ENCODE data around the gene OR1L8. TPM values are rescaled to one million over a fixed set of nuclear protein-coding genes. Genes with fewer than 3 reads are reported as not detected.
"Not testable (repeated sequence)": the region's sequence is repeated elsewhere in the genome, so short reads cannot be mapped to it uniquely, and the experiment has no call there.

OR1L8 gene
- total RNA-seq, 2 experiments from 2014 or later = not detected

- H3K4me1 Mint-ChIP-seq (ENCODE audit: low read depth) = no peaks in the 10 kb centered on the region
- H3K27me3 Mint-ChIP-seq (ENCODE audit: low read depth) = peaks cover 13% of the 10 kb centered on the region
- H3K27ac Mint-ChIP-seq = no peak overlapping the region
- H3K9me3 Mint-ChIP-seq = peaks cover 5% of the 10 kb centered on the region
- CTCF ChIA-PET = interaction anchor here (0.6 kb wide), 1 partner anchor 262 kb away, joined by 5 read pairs; no protein-coding TSS in a partner anchor
- H3K36me3 Mint-ChIP-seq (ENCODE audit: low read depth) = no peaks in the 10 kb centered on the region
- no peak for DNase-seq
- intact Hi-C loops (cut with micrococcal nuclease) = no loop called here
- no peak overlapping the region for H3K4me3 Mint-ChIP-seq
Observed at GRCh38 chr9:122551371-122551770, 31.8 kb downstream of the OR1L8 start.

- no peak overlapping the region for H3K4me3 Mint-ChIP-seq
- intact Hi-C loops (cut with micrococcal nuclease) = no loop called here
- H3K4me1 Mint-ChIP-seq (ENCODE audit: low read depth) = no peaks in the 10 kb centered on the region
- H3K27ac Mint-ChIP-seq = no peak overlapping the region
- CTCF ChIA-PET = no interaction called here
- peaks cover 15% of the 10 kb centered on the region for H3K27me3 Mint-ChIP-seq (ENCODE audit: low read depth)
- no peaks in the 10 kb centered on the region for H3K36me3 Mint-ChIP-seq (ENCODE audit: low read depth)
- no peak for DNase-seq
- peaks cover 5% of the 10 kb centered on the region for H3K9me3 Mint-ChIP-seq
Observed at GRCh38 chr9:122546196-122546595, 37.0 kb downstream of the OR1L8 start.

- no peak for DNase-seq
- intact Hi-C loops (cut with micrococcal nuclease) = no loop called here
- CTCF ChIA-PET = no interaction called here
- Mint-ChIP-seq H3K9me3 (peaks cover 3% of the 10 kb centered on the region), H3K27me3 (ENCODE audit: low read depth) (peaks cover 4% of the 10 kb centered on the region), H3K4me3 (no peak overlapping the region), H3K4me1 (ENCODE audit: low read depth) (no peaks in the 10 kb centered on the region), H3K36me3 (ENCODE audit: low read depth) (no peaks in the 10 kb centered on the region), H3K27ac (no peak overlapping the region)
Observed at GRCh38 chr9:122538757-122539156, 44.4 kb downstream of the OR1L8 start.

- H3K4me3 Mint-ChIP-seq; intact Hi-C loops (cut with micrococcal nuclease); CTCF ChIA-PET; H3K9me3 Mint-ChIP-seq; H3K27me3 Mint-ChIP-seq (ENCODE audit: low read depth); H3K27ac Mint-ChIP-seq; DNase-seq; H3K4me1 Mint-ChIP-seq (ENCODE audit: low read depth); H3K36me3 Mint-ChIP-seq (ENCODE audit: low read depth): not testable (repeated sequence)
Observed at GRCh38 chr9:122537066-122537465, 46.1 kb downstream of the OR1L8 start.

- H3K27ac Mint-ChIP-seq = no peak overlapping the region
- intact Hi-C loops (cut with micrococcal nuclease) = no loop called here
Observed at GRCh38 chr9:122536134-122536533, 47.0 kb downstream of the OR1L8 start.

GRCh38 chr9:122531157-122531556 is 52.0 kb downstream of the OR1L8 start:
- H3K27ac Mint-ChIP-seq; CTCF ChIA-PET; DNase-seq; H3K36me3 Mint-ChIP-seq (ENCODE audit: low read depth); H3K27me3 Mint-ChIP-seq (ENCODE audit: low read depth); H3K4me1 Mint-ChIP-seq (ENCODE audit: low read depth); intact Hi-C loops (cut with micrococcal nuclease); H3K9me3 Mint-ChIP-seq; H3K4me3 Mint-ChIP-seq: not testable (repeated sequence)

More at GRCh38 chr9:122536134-122536533, 47.0 kb downstream of the OR1L8 start:
- peaks cover 3% of the 10 kb centered on the region for H3K9me3 Mint-ChIP-seq
- H3K4me1 Mint-ChIP-seq (ENCODE audit: low read depth) = no peaks in the 10 kb centered on the region
- CTCF ChIA-PET = no interaction called here
- H3K4me3 Mint-ChIP-seq = no peak overlapping the region
- H3K36me3 Mint-ChIP-seq (ENCODE audit: low read depth) = no peaks in the 10 kb centered on the region
- DNase-seq = no peak
- no peaks in the 10 kb centered on the region for H3K27me3 Mint-ChIP-seq (ENCODE audit: low read depth)

- CTCF ChIA-PET = interaction anchor here (0.8 kb wide), 1 partner anchor 28 kb away, joined by 3 read pairs; no protein-coding TSS in a partner anchor
- no peak for DNase-seq
- H3K27me3 Mint-ChIP-seq (ENCODE audit: low read depth) = peaks cover 9% of the 10 kb centered on the region
- intact Hi-C loops (cut with micrococcal nuclease) = no loop called here
- no peaks in the 10 kb centered on the region for H3K4me1 Mint-ChIP-seq (ENCODE audit: low read depth)
- H3K4me3 Mint-ChIP-seq = no peak within 1 kb of the TSS
- no peaks in the 10 kb centered on the region for H3K9me3 Mint-ChIP-seq
- H3K27ac Mint-ChIP-seq = no peak within 1 kb of the TSS
- no peaks in the 10 kb centered on the region for H3K36me3 Mint-ChIP-seq (ENCODE audit: low read depth)
Observed at GRCh38 chr9:122527193-122527592, 56.0 kb downstream of the OR1L8 start, which contains the start of gene OR1N1. Gene OR1N1, minus strand, starts transcription at chr9:122527293. Its CDS starts 0 bp downstream, at chr9:122527293.

GRCh38 chr9:122526602-122527001 is 56.6 kb downstream of the OR1L8 start:
- Mint-ChIP-seq H3K4me1 (ENCODE audit: low read depth) (no peaks in the 10 kb centered on the region), H3K9me3 (no peaks in the 10 kb centered on the region), H3K36me3 (ENCODE audit: low read depth) (no peaks in the 10 kb centered on the region), H3K27me3 (ENCODE audit: low read depth) (peaks cover 13% of the 10 kb centered on the region), H3K4me3 (no peak overlapping the region), H3K27ac (no peak overlapping the region)
- intact Hi-C loops (cut with micrococcal nuclease) = no loop called here
- CTCF ChIA-PET = no interaction called here
- DNase-seq = no peak

GRCh38 chr9:122519376-122519775 is 63.8 kb downstream of the OR1L8 start:
- DNase-seq = no peak
- CTCF ChIA-PET = interaction anchor here (1.2 kb wide), 1 partner anchor 21 kb away, joined by 3 read pairs; no protein-coding TSS in a partner anchor
- Mint-ChIP-seq H3K27ac (no peak overlapping the region), H3K9me3 (no peaks in the 10 kb centered on the region), H3K4me3 (no peak overlapping the region), H3K36me3 (ENCODE audit: low read depth) (no peaks in the 10 kb centered on the region), H3K27me3 (ENCODE audit: low read depth) (peaks cover 13% of the 10 kb centered on the region), H3K4me1 (ENCODE audit: low read depth) (no peaks in the 10 kb centered on the region)
- intact Hi-C loops (cut with micrococcal nuclease) = no loop called here

- no peak for DNase-seq
- intact Hi-C loops (cut with micrococcal nuclease) = no loop called here
- Mint-ChIP-seq H3K9me3 (no peaks in the 10 kb centered on the region), H3K4me3 (no peak within 1 kb of the TSS), H3K4me1 (ENCODE audit: low read depth) (no peaks in the 10 kb centered on the region), H3K27me3 (ENCODE audit: low read depth) (peaks cover 16% of the 10 kb centered on the region), H3K36me3 (ENCODE audit: low read depth) (no peaks in the 10 kb centered on the region), H3K27ac (no peak within 1 kb of the TSS)
- CTCF ChIA-PET = no interaction called here
Observed at GRCh38 chr9:122518841-122519240, 64.3 kb downstream of the OR1L8 start, which contains the start of gene OR1J4. Gene OR1J4, plus strand, starts transcription at chr9:122519141. Its CDS starts 0 bp downstream, at chr9:122519141.

- H3K4me1 Mint-ChIP-seq (ENCODE audit: low read depth) = no peaks in the 10 kb centered on the region
- peaks cover 17% of the 10 kb centered on the region for H3K27me3 Mint-ChIP-seq (ENCODE audit: low read depth)
- no peak overlapping the region for H3K27ac Mint-ChIP-seq
- CTCF ChIA-PET = no interaction called here
- intact Hi-C loops (cut with micrococcal nuclease) = no loop called here
- no peaks in the 10 kb centered on the region for H3K36me3 Mint-ChIP-seq (ENCODE audit: low read depth)
- no peak for DNase-seq
- no peak overlapping the region for H3K4me3 Mint-ChIP-seq
- no peaks in the 10 kb centered on the region for H3K9me3 Mint-ChIP-seq
Observed at GRCh38 chr9:122518226-122518625, 65.0 kb downstream of the OR1L8 start.

All from activated naive CD4-positive, alpha-beta T cell treated with anti-CD3 and anti-CD28 coated beads for 36 hours (primary cell).